A549 (cell line): ENCODE results near the gene SART3. TPM values are rescaled to one million over a fixed set of nuclear protein-coding genes. Genes with fewer than 3 reads are reported as not detected.
A peak's percentile ranks its signal among the peaks of the same experiment; 100 is the strongest.

Source experiments
- ATAC-seq, 2 experiments: fragments of 200-7000 bp in 1 of 2; fragments of >200 bp in 1 of 2; cut with Nextera tagmentation in 1 of 2; cut with Tn5 transposase in 1 of 2; 3 replicates each; pipeline versions ENCODE4 v1.8.0 to v1.9.1; 2018 to 2020; ENCODE audit warnings: mild to moderate bottlenecking in 1 of 2, moderate library complexity in 1 of 2
- CTCF ChIA-PET: fragments of 300-600 bp; sonication (Branson Sonifier 250); formaldehyde crosslinking; extraction: SDS; loops from one replicate; lab custom pipeline; 2021; ENCODE audit warnings: antibody characterized with exemption, inconsistent platforms; lab: Yijun Ruan, JAX
- POLR2A ChIA-PET: fragments of 350-600 bp; formaldehyde crosslinking; extraction: SDS; loops from one replicate; lab custom pipeline; 2021; ENCODE audit warnings: antibody characterized with exemption, inconsistent platforms; lab: Yijun Ruan, JAX
- DNase-seq, 2 experiments: peaks; one replicate each; pipeline versions ENCODE4 v3.0.0 to v3.0.0-alpha.2; 2011 to 2016; ENCODE audit warnings: low read depth in 1 of 2, low spot score in 1 of 2
- FAIRE-seq: peaks from 2 replicates; lab custom pipeline; 2011; peaks lifted over from hg19 to GRCh38; lab: Jason Lieb, UNC
- H3K27ac ChIP-seq, 2 experiments: fragments of >200 bp; sonication (Bioruptor Twin); formaldehyde crosslinking; 3 replicates each; pipeline ENCODE4 v1.5.1; 2016 to 2017
- H3K4me1 ChIP-seq: fragments of >200 bp; sonication (Bioruptor Twin); formaldehyde crosslinking; 3 replicates; pipeline ENCODE4 v1.6.1; 2016
- H3K4me2 ChIP-seq: fragments of >200 bp; sonication (Bioruptor Twin); formaldehyde crosslinking; 3 replicates; pipeline ENCODE4 v1.6.1; 2016
- H3K4me3 ChIP-seq: fragments of >200 bp; sonication (Bioruptor Twin); formaldehyde crosslinking; 3 replicates; pipeline ENCODE4 v1.5.1; 2016
- H3K9me3 ChIP-seq: fragments of >200 bp; sonication (Bioruptor Twin); formaldehyde crosslinking; 3 replicates; pipeline ENCODE4 v1.6.1; 2016
- ATOH8 ChIP-seq: fragments of 250-450 bp; sonication (Bioruptor Pico); IDR thresholded peaks from 2 replicates; pipeline ENCODE4 v1.5.0; 2020; ENCODE audit warnings: low read depth, mild to moderate bottlenecking, moderate library complexity
- CBX2 ChIP-seq: fragments of 200-600 bp; sonication (generic); IDR thresholded peaks from 2 replicates; pipeline ENCODE4 v1.6.1; 2016; ENCODE audit warnings: low read depth, mild to moderate bottlenecking, borderline replicate concordance
- CHD4 ChIP-seq: fragments of 200-600 bp; sonication (generic); IDR thresholded peaks from 2 replicates; pipeline ENCODE4 v1.6.1; 2016; ENCODE audit warnings: antibody characterized with exemption, mild to moderate bottlenecking, borderline replicate concordance
- E2F6 ChIP-seq: IDR thresholded peaks from 2 replicates; pipeline ENCODE4 v1.6.1; 2012; ENCODE audit warnings: low read depth, borderline replicate concordance
- EHF ChIP-seq: fragments of 250-450 bp; sonication (Bioruptor Pico); IDR thresholded peaks from 2 replicates; pipeline ENCODE4 v1.5.0; 2020; ENCODE audit warnings: mild to moderate bottlenecking
- ELK1 ChIP-seq: fragments of 150-350 bp; IDR thresholded peaks from 2 replicates; pipeline ENCODE4 v1.6.1; 2014; ENCODE audit warnings: low read depth, mild to moderate bottlenecking, low read length
- EP300 ChIP-seq, 2 experiments: fragments of >200 bp; sonication (Bioruptor Twin); formaldehyde crosslinking; IDR thresholded peaks; 2 replicates in 1 of 2; 3 replicates in 1 of 2; pipeline ENCODE4 v1.6.1; 2016 to 2017
- FOSB ChIP-seq: fragments of 250-450 bp; sonication (Bioruptor Pico); IDR thresholded peaks from 2 replicates; pipeline ENCODE4 v1.5.0; 2020; ENCODE audit warnings: mild to moderate bottlenecking, moderate library complexity
- FOSL2 ChIP-seq, 2 experiments: fragments of 450-650 bp in 1 of 2; fragments of >200 bp in 1 of 2; sonication (Bioruptor Twin) in 1 of 2; formaldehyde crosslinking; IDR thresholded peaks; 2 replicates each; pipeline versions ENCODE4 v1.5.0 to v1.6.1; 2016 to 2020; ENCODE audit warnings: mild to moderate bottlenecking in 1 of 2, moderate library complexity in 1 of 2
- GATA3 ChIP-seq: IDR thresholded peaks from 2 replicates; pipeline ENCODE4 v1.6.1; 2012; ENCODE audit warnings: borderline replicate concordance
- HDAC2 ChIP-seq: fragments of 200-600 bp; sonication (generic); IDR thresholded peaks from 2 replicates; pipeline ENCODE4 v1.6.1; 2016
- HMGXB4 ChIP-seq: fragments of 250-450 bp; sonication (Bioruptor Pico); IDR thresholded peaks from 2 replicates; pipeline ENCODE4 v1.5.0; 2021; ENCODE audit warnings: mild to moderate bottlenecking, moderate library complexity, borderline replicate concordance
- HOXB5 ChIP-seq: fragments of 250-450 bp; sonication (Bioruptor Pico); IDR thresholded peaks from 2 replicates; pipeline ENCODE4 v1.5.0; 2020; ENCODE audit warnings: mild to moderate bottlenecking, moderate library complexity
- JUN ChIP-seq, 2 experiments: fragments of >200 bp; sonication (Bioruptor Twin); formaldehyde crosslinking; IDR thresholded peaks; 2 replicates in 1 of 2; 3 replicates in 1 of 2; pipeline ENCODE4 v1.6.1; 2016 to 2017
- JUNB ChIP-seq: fragments of >200 bp; sonication (Bioruptor Twin); formaldehyde crosslinking; IDR thresholded peaks from 2 replicates; pipeline ENCODE4 v1.6.1; 2016
- KDM5A ChIP-seq: fragments of 200-600 bp; sonication (generic); IDR thresholded peaks from 2 replicates; pipeline ENCODE4 v1.6.1; 2016; ENCODE audit warnings: antibody characterized with exemption, mild to moderate bottlenecking
- MAFK ChIP-seq: fragments of 450-650 bp; IDR thresholded peaks from 2 replicates; pipeline ENCODE4 v1.6.1; 2014; ENCODE audit not compliant: partially characterized antibody
- MAX ChIP-seq: IDR thresholded peaks from 2 replicates; pipeline ENCODE4 v1.6.1; 2012
- NR3C1 ChIP-seq: fragments of >200 bp; sonication (Bioruptor Twin); formaldehyde crosslinking; IDR thresholded peaks from 3 replicates; pipeline ENCODE4 v1.6.1; 2017
- PHF8 ChIP-seq: fragments of 200-600 bp; sonication (generic); IDR thresholded peaks from 2 replicates; pipeline ENCODE4 v1.6.1; 2016; ENCODE audit warnings: low read depth, mild to moderate bottlenecking, antibody characterized with exemption, moderate library complexity, borderline replicate concordance
- POLR2A ChIP-seq: IDR thresholded peaks from 2 replicates; pipeline ENCODE4 v1.6.1; 2012; ENCODE audit warnings: mild to moderate bottlenecking, low read length
- RARB ChIP-seq: fragments of 250-450 bp; sonication (Bioruptor Pico); IDR thresholded peaks from 2 replicates; pipeline ENCODE4 v1.8.0; 2021; ENCODE audit warnings: mild to moderate bottlenecking, moderate library complexity
- REST ChIP-seq: fragments of 200-600 bp; sonication (generic); IDR thresholded peaks from 2 replicates; pipeline ENCODE4 v1.6.1; 2016; ENCODE audit warnings: antibody characterized with exemption, mild to moderate bottlenecking, moderate library complexity
- USF2 ChIP-seq: fragments of 450-650 bp; IDR thresholded peaks from 2 replicates; pipeline ENCODE4 v1.6.1; 2014; ENCODE audit warnings: antibody characterized with exemption
- ZC3H11A ChIP-seq: fragments of 450-650 bp; IDR thresholded peaks from 2 replicates; pipeline ENCODE4 v1.6.1; 2014; ENCODE audit warnings: antibody characterized with exemption, mild to moderate bottlenecking
- WGBS: methylation state at CpG from one replicate; pipeline ENCODE4 v1.1.6; 2017; ENCODE audit errors: missing lambda C conversion rate; 5-methylcytosine and 5-hydroxymethylcytosine counted together
- polyA plus RNA-seq, 4 experiments: library from polyadenylated mRNA; depleted of rRNA in 3 of 4; stranded (reverse); fragments of >200 nt; fragmentation: RNase III in 1 of 4; extraction: RNeasy Plus Mini Kit Qiagen cat#74134 plus additional on column Dnase treatment in 1 of 4; gene quantifications; 2 replicates in 3 of 4; 3 replicates in 1 of 4; pipeline ENCODE4 v1.2.3, GENCODE V29; 2011 to 2017

Gene SART3
- polyA plus RNA-seq, 2 of the 4 experiments (the other 2 are of a cell fraction): 52.7 to 77.2 TPM

GRCh38 chr12:108610336-108610815 is 49.4 kb upstream of the SART3 start:
- CTCF ChIA-PET: interaction anchor here (1.5 to 20.7 kb wide), 3 partner anchors 22 to 193 kb away, joined by 4 to 533 read pairs (median 4); partner anchors contain the start of genes ISCU and SART3
- Histone ChIP-seq H3K4me2 (no peak overlapping the region), H3K4me1 (peaks cover 19% of the 10 kb centered on the region), H3K27ac (peak overlapping the region in 1 of 2 experiments; percentile 25; a peak in 1 of 6 replicates), H3K9me3 (no peaks in the 10 kb centered on the region), H3K4me3 (no peak overlapping the region)
- no peak for TF ChIP-seq EHF (CRISPR knock-in tag)
- TF ChIP-seq RARB: no peak
- TF ChIP-seq E2F6: no peak
- TF ChIP-seq ZC3H11A: no peak
- no peak for TF ChIP-seq MAX
- no peak for TF ChIP-seq JUNB
- no peak for TF ChIP-seq REST
- no peak for TF ChIP-seq HOXB5 (CRISPR knock-in tag)
- no peak for TF ChIP-seq GATA3
- no peak for TF ChIP-seq ATOH8
- TF ChIP-seq FOSL2 (IDR thresholded peaks at IDR 0.05): no peak
- no peak for TF ChIP-seq FOSL2 (CRISPR knock-in tag; IDR thresholded peaks at IDR 0.05)
- no peak for TF ChIP-seq HDAC2
- no peak for TF ChIP-seq USF2
- no peak for TF ChIP-seq CBX2
- TF ChIP-seq PHF8: no peak
- TF ChIP-seq EP300 (IDR thresholded peaks at IDR 0.05): no peak
- TF ChIP-seq CHD4: no peak
- no peak for TF ChIP-seq NR3C1
- no peak for TF ChIP-seq JUN (IDR thresholded peaks at IDR 0.05)
- POLR2A ChIA-PET: no interaction called here
- WGBS: 91% methylated on average over 8 of the region's 8 CpGs
- DNase-seq: no peak
- no peak for FAIRE-seq
- no peak for ATAC-seq

- Histone ChIP-seq H3K27ac (no peak overlapping the region), H3K4me1 (peaks cover 19% of the 10 kb centered on the region), H3K4me3 (no peak overlapping the region), H3K4me2 (no peak overlapping the region), H3K9me3 (no peaks in the 10 kb centered on the region)
- WGBS: 84% methylated on average over 16 of the region's 21 CpGs
- ChIA-PET POLR2A (no interaction called here), CTCF (interaction anchor here (1.5 to 20.7 kb wide), 3 partner anchors 9 to 194 kb away, joined by 4 to 533 read pairs (median 166); partner anchors contain the start of genes ISCU and SART3)
- DNase-seq (no peak), ATAC-seq (no peak), FAIRE-seq (no peak)
- TF ChIP-seq USF2 (no peak), CHD4 (no peak), MAFK (no peak), FOSB (CRISPR knock-in tag) (no peak), MAX (no peak), KDM5A (no peak), HMGXB4 (CRISPR knock-in tag) (no peak), ELK1 (no peak), HDAC2 (no peak), POLR2A (no peak)
Observed at GRCh38 chr12:108609537-108610335, 48.8 kb upstream of the SART3 start.
